Upper lobe of left lung (tissue), 4 donors: ENCODE measurements around the gene APBB1IP.

ENCODE experiments used
- CTCF ChIP-seq, 6 experiments: fragments of 450-650 bp in 4 of 6; fragments of 200-600 bp in 2 of 6; sonication (generic) in 2 of 6; IDR thresholded peaks; one replicate each; pipeline ENCODE4 v1.5.1; 2016 to 2019; ENCODE audit warnings: antibody characterized with exemption in 6 of 6
- EP300 ChIP-seq, 4 donors: sonication (generic); formaldehyde crosslinking; IDR thresholded peaks; one replicate each; pipeline ENCODE4 v1.5.1; 2017; ENCODE audit warnings: antibody characterized with exemption in 4 of 4, control low read depth in 2 of 4

- TF ChIP-seq CTCF (IDR thresholded peaks at IDR 0.05) (no peak), EP300 (IDR thresholded peaks at IDR 0.05) (no peak)
These were observed 47.2 kb downstream of the APBB1IP start for GRCh38 chr10:26485150-26485941.
